Naive B cell (primary cell): ENCODE measurements around the gene DCBLD2. TPM values are rescaled to one million over a fixed set of nuclear protein-coding genes. Genes with fewer than 3 reads are reported as not detected.

Experiments
- ATAC-seq, 2 donors: fragments of 150-1000 bp; cut with Tn5 transposase; 2 replicates each; pipeline ENCODE4 v1.10.0; 2021; ENCODE audit warnings: low read depth in 2 of 2, mild to moderate bottlenecking in 2 of 2, moderate library complexity in 2 of 2
- DNase-seq: peaks from one replicate; pipeline ENCODE4 v3.0.0; 2022
- H3K27ac Mint-ChIP-seq, 6 donors: one replicate each; pipeline ENCODE4 v1.8.0; 2020 to 2022; ENCODE audit warnings: mild to moderate bottlenecking in 6 of 6, mixed read lengths in 6 of 6, moderate library complexity in 5 of 6, inconsistent platforms in 2 of 6
- H3K27me3 Mint-ChIP-seq, 3 donors: one replicate each; pipeline ENCODE4 v1.8.0; 2021 to 2022; ENCODE audit warnings: mixed read lengths in 3 of 3, mild to moderate bottlenecking in 1 of 3
- H3K36me3 Mint-ChIP-seq, 2 donors: one replicate each; pipeline ENCODE4 v1.8.0; 2020 to 2022; ENCODE audit warnings: mixed read lengths in 2 of 2, inconsistent platforms in 1 of 2, mild to moderate bottlenecking in 1 of 2
- H3K4me1 Mint-ChIP-seq, 3 donors: one replicate each; pipeline ENCODE4 v1.8.0; 2020 to 2022; ENCODE audit warnings: mixed read lengths in 3 of 3, inconsistent platforms in 1 of 3, mild to moderate bottlenecking in 1 of 3, moderate library complexity in 1 of 3
- H3K4me3 Mint-ChIP-seq, 8 donors: one replicate each; pipeline ENCODE4 v1.8.0; 2020 to 2022; ENCODE audit warnings: mild to moderate bottlenecking in 8 of 8, mixed read lengths in 8 of 8, moderate library complexity in 8 of 8, inconsistent platforms in 2 of 8
- H3K9me3 Mint-ChIP-seq, 7 donors: one replicate each; pipeline ENCODE4 v1.8.0; 2020 to 2022; ENCODE audit warnings: mixed read lengths in 7 of 7, mild to moderate bottlenecking in 5 of 7, inconsistent platforms in 2 of 7, moderate library complexity in 1 of 7
- polyA plus RNA-seq, 6 donors: library from polyadenylated mRNA; unstranded; fragments of 300-500 nt; fragmentation: Illumina TruSeq; gene quantifications; one replicate each; pipeline ENCODE4 v1.2.3, GENCODE V29; 2021; ENCODE audit warnings: low read depth in 6 of 6

DCBLD2 gene
- polyA plus RNA-seq, 6 donors from 2014 or later: 0.27 to 2.7 (median 1.7) TPM; not detected in 1

DNA sequence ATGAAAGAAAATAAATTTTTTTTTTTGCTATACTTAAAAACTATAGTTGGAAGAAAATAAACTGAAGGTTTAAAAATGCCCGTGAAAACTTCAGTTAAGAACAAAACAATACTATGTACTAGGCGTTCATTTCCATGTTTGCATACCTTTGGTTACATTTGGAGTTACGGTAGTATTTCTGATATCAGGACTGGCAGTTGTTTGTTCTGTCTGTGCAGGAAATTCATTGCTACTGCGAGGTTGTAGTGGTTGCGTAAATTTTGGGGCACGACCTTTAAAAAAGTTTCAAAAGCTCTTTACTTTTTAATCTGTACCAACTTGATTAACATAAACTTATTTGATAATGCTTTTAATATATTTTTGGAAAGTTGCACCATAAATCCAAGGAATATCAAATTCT lies 90.4 kb downstream of the DCBLD2 start:
- Mint-ChIP-seq H3K27ac (no peak overlapping the region), H3K27me3 (no peaks in the 10 kb centered on the region), H3K36me3 (peaks cover 5 to 8% of the 10 kb centered on the region in 2 donors), H3K4me1 (no peaks in the 10 kb centered on the region), H3K4me3 (no peak overlapping the region), H3K9me3 (no peaks in the 10 kb centered on the region)
- DNase-seq (no peak), ATAC-seq (no peak)

DNA sequence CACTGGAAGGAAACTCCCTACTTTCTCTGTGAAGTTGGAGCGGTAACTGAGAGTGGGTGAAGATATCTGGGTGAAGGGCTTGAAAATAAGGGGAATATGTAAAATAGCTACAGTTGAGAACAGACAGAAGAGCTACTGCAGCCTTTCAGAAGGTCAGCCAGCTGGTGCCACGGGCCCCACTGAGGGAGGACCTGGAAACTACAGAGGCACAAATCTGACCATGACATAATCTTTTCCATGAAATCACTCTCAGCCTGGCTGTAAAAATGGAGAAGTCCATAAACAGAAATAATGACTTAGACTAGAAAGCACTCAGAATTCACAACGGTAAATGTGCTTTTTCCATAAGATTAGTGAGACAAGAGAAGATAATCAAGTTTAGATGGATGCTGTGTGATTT lies 91.9 kb downstream of the DCBLD2 start:
- no peaks in the 10 kb centered on the region for H3K27me3 Mint-ChIP-seq
- H3K36me3 Mint-ChIP-seq: peaks cover 5 to 8% of the 10 kb centered on the region in 2 donors
- no peak for DNase-seq
- no peaks in the 10 kb centered on the region for H3K4me1 Mint-ChIP-seq
- no peak overlapping the region for H3K27ac Mint-ChIP-seq
- H3K4me3 Mint-ChIP-seq: no peak overlapping the region
- H3K9me3 Mint-ChIP-seq: no peaks in the 10 kb centered on the region
- ATAC-seq: no peak

DNA sequence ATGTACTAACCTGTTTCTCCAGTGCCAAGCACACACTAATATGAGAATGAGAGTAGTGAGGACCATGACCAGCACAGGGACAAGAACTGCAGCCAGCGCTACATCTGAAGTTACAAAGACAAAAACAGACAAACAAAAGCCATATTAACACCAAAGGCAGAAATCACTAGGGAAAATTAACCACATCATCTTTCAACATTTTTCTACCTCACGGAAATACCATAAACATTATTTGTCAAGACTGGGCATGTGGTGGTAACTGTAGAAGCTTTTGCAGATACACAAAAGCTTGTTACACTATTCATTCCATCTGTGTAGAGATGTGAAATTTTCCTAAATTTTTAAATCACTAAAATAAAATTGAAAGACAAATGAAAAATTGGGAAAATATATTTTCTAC lies 93.4 kb downstream of the DCBLD2 start:
- peaks cover 5 to 8% of the 10 kb centered on the region in 2 donors for H3K36me3 Mint-ChIP-seq
- ATAC-seq (no peak), DNase-seq (no peak)
- no peaks in the 10 kb centered on the region for H3K9me3 Mint-ChIP-seq
- no peaks in the 10 kb centered on the region for H3K4me1 Mint-ChIP-seq
- H3K4me3 Mint-ChIP-seq: no peak overlapping the region
- no peaks in the 10 kb centered on the region for H3K27me3 Mint-ChIP-seq
- peak overlapping the region in 1 of 6 donors; percentile 30 for H3K27ac Mint-ChIP-seq

DNA sequence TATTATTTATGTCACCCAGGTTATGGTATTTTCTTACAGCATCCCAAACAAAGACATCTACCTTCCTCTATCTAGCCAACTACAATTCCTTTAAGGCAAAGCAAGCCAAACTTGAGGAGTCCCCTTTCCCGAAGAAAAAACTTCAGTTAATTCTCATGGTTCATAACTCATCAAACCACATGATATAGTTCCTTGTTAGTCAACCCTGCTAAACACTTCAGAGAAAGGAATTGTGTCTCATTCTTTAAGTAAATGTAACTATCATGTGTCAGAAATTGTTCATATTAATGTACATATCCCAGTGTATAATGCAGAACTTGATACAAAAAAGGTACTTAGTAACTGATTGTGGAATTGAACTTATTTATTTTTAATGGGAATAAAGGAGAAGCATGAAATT lies 93.9 kb downstream of the DCBLD2 start:
- no peak for ATAC-seq
- Mint-ChIP-seq H3K4me1 (no peaks in the 10 kb centered on the region), H3K27ac (peak overlapping the region in 1 of 6 donors; percentile 8)

DNA sequence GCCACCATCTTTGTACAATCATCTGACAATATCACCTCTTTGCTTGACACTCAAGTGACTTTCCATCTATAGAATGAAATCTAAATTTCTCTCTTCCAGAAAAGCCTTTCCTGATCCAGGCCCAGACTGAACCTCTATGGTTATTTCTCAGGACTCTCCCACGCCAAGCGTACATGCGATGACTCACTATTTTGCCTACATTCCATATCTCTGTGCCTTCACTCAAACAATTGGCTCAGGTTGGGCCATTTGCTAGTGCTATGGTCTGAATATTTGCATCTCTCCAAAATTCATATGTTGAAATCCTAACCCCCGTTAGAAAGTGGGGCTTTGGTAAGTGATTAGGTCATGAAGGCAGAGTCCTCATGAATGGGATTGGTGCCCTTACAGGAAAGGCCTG lies 94.5 kb downstream of the DCBLD2 start:
- H3K9me3 Mint-ChIP-seq: peaks cover 0 to 3% (median 0%) of the 10 kb centered on the region in 7 donors
- peaks cover 5 to 8% of the 10 kb centered on the region in 2 donors for H3K36me3 Mint-ChIP-seq
- no peaks in the 10 kb centered on the region for H3K27me3 Mint-ChIP-seq
- ATAC-seq (no peak), DNase-seq (no peak)
- H3K27ac Mint-ChIP-seq: peak overlapping the region in 2 of 6 donors; percentile 1 to 52
- no peak overlapping the region for H3K4me3 Mint-ChIP-seq
- H3K4me1 Mint-ChIP-seq: no peaks in the 10 kb centered on the region

More for the DNA sequence above, 93.9 kb downstream of the DCBLD2 start:
- Mint-ChIP-seq H3K27me3 (no peaks in the 10 kb centered on the region), H3K9me3 (peaks cover 0 to 3% (median 0%) of the 10 kb centered on the region in 7 donors), H3K36me3 (peaks cover 5 to 8% of the 10 kb centered on the region in 2 donors), H3K4me3 (no peak overlapping the region)
- DNase-seq: no peak

DNA sequence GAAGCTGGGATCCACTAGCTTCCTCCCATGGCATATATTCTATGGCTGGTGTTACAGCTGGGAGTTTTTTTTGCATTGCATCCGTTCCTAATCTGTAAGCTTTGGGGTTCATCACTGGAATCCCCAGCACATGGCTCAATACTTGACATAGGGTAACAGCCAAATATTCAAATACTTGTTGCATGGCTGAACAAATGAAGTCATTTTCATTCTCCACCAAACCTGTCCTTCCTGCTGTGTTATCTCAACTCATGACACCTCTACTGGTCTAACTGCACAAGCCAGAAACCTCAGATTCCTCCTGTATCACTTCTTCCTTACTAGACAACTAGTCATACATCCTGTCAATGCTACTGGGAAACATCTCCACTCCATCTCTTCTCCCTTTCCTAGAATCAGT lies 95.0 kb downstream of the DCBLD2 start:
- H3K27ac Mint-ChIP-seq: peak overlapping the region in 2 of 6 donors; percentile 1 to 16
- no peaks in the 10 kb centered on the region for H3K27me3 Mint-ChIP-seq
- H3K36me3 Mint-ChIP-seq: peaks cover 5 to 8% of the 10 kb centered on the region in 2 donors
- H3K4me3 Mint-ChIP-seq: no peak overlapping the region
- ATAC-seq: no peak
- H3K9me3 Mint-ChIP-seq: peaks cover 0 to 3% (median 0%) of the 10 kb centered on the region in 7 donors
- DNase-seq: no peak
- no peaks in the 10 kb centered on the region for H3K4me1 Mint-ChIP-seq

DNA sequence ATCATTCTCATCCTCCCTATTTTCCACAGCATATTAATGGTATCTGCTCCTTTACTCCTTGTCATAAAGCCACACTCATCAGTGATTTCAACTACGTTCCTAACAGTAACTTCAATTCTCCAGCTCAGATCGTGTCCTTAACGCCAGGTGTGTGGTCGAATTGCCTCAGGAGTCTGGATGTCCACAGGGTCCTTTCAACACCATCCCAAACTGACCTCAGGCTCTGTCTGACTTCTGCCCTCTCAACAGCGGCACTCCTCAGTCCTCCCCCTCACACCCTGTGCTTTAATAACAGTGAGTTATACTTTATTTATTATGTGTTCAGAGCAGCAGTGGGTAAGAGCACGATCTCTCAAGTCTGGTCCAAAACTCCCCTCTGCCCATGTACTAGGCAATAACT lies 95.9 kb downstream of the DCBLD2 start:
- ATAC-seq (no peak), DNase-seq (no peak)
- peak overlapping the region in 1 of 6 donors; percentile 35 for H3K27ac Mint-ChIP-seq
- no peak overlapping the region for H3K4me3 Mint-ChIP-seq
- H3K36me3 Mint-ChIP-seq: peaks cover 5 to 8% of the 10 kb centered on the region in 2 donors
- peaks cover 0 to 3% (median 0%) of the 10 kb centered on the region in 7 donors for H3K9me3 Mint-ChIP-seq
- H3K27me3 Mint-ChIP-seq: no peaks in the 10 kb centered on the region
- H3K4me1 Mint-ChIP-seq: no peaks in the 10 kb centered on the region

DNA sequence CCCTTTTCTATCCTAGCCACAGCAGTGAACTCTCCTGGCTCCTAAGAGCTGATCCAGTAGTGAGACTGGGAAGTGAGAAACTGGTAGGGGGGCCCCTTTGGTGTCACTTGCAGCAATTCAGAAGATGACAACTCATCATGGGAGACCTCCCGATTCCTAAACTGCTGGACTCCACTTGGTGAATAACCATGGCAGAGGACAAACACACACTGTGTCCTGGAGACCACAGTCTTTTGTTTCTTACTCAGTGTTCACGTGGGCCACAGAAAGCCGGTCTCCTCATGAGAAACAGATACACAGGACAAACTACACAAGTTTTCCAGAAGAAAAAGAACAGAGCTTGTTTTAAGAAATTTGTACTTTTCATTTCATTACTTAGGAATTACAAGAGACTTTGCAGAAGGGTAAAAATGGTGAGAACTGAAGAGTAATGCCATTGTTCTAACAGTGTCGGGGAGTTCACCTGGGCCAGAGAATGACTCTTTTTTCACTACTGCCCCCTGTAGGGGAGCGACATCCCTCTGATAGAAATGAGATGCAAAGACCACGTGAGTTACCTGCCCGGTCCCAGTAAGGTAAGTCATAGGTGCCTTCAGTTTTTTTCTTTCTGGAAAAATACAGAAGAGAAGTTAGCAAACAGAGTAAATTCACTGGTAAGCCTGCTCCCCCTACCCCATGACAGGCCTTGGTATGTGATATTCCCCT lies 100.3 kb downstream of the DCBLD2 start:
- H3K9me3 Mint-ChIP-seq: peaks cover 0 to 3% (median 0%) of the 10 kb centered on the region in 7 donors
- no peaks in the 10 kb centered on the region for H3K4me1 Mint-ChIP-seq
- H3K4me3 Mint-ChIP-seq: no peak overlapping the region
- ATAC-seq (no peak), DNase-seq (no peak)
- no peaks in the 10 kb centered on the region for H3K27me3 Mint-ChIP-seq
- H3K36me3 Mint-ChIP-seq: peaks cover 0 to under 1% of the 10 kb centered on the region in 2 donors
- H3K27ac Mint-ChIP-seq: no peak overlapping the region

DNA sequence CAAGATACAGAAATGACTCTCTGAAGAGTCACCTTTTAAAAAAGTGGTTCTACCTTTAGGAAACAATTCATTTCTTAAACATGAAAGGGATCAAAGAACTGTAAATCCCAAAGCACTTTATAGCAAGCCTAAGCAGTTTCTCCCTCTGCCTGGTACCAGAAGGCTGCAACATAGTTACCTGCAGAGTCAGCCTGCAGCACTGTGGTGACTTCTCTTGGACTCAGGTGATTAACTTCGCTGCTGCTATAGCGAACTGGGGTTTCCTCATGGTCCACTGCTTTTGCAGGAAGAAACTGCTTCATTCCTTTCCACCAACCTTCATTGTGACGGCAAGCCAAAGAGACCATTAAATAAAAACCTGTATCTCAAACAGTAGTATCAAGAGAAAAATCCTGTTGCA lies 101.1 kb downstream of the DCBLD2 start:
- no peak overlapping the region for H3K27ac Mint-ChIP-seq
- ATAC-seq (no peak), DNase-seq (no peak)
- H3K4me1 Mint-ChIP-seq: no peaks in the 10 kb centered on the region
- no peaks in the 10 kb centered on the region for H3K27me3 Mint-ChIP-seq
- H3K9me3 Mint-ChIP-seq: peaks cover 0 to 3% (median 0%) of the 10 kb centered on the region in 7 donors
- H3K36me3 Mint-ChIP-seq: no peaks in the 10 kb centered on the region
- no peak overlapping the region for H3K4me3 Mint-ChIP-seq

DNA sequence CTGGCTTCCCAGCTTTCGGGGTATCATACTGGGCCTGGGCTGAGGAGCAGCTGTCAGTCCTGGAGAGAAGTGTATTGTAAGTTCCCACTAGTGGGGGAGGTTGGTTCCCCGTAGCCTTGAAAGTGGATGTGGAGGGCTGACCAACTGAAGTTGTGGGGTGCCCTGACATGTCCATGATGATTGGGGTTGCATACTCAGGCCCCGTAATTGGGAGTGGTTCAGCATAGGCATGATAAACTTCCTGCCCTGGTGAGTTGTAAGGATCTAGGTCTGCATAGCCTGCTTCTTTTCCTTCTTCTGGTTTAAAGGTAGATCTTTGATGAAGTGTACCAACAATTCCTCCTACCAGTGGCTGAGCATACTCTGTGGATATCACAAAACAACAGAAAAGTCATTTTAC lies 102.0 kb downstream of the DCBLD2 start:
- Mint-ChIP-seq H3K27ac (peak overlapping the region in 1 of 6 donors; percentile 49), H3K4me1 (no peaks in the 10 kb centered on the region), H3K27me3 (no peaks in the 10 kb centered on the region), H3K36me3 (no peaks in the 10 kb centered on the region), H3K9me3 (peaks cover 0 to 3% (median 0%) of the 10 kb centered on the region in 7 donors), H3K4me3 (no peak overlapping the region)
- ATAC-seq (no peak), DNase-seq (no peak)

DNA sequence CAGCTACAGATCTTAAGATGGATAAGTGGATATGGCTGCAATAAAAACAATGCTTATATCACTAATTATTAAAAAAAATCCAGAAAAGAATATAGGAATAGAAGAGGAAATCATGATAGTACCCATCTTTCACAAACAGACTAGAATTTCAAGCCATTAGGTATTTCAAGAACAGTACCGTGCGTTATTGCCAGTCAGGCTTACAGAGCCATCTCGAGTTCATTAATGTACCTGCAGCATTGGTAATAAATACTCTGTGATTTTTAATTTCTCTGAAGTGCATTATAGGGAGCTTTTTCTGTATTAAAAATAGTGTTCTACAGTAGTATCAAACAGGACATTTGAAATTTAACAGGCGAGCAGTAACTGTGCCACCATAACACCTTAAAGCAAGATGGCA lies 102.7 kb downstream of the DCBLD2 start:
- Mint-ChIP-seq H3K4me3 (no peak overlapping the region), H3K4me1 (no peaks in the 10 kb centered on the region), H3K27me3 (no peaks in the 10 kb centered on the region), H3K9me3 (peaks cover 0 to 3% (median 0%) of the 10 kb centered on the region in 7 donors), H3K27ac (no peak overlapping the region), H3K36me3 (no peaks in the 10 kb centered on the region)
- no peak for DNase-seq
- ATAC-seq: no peak

DNA sequence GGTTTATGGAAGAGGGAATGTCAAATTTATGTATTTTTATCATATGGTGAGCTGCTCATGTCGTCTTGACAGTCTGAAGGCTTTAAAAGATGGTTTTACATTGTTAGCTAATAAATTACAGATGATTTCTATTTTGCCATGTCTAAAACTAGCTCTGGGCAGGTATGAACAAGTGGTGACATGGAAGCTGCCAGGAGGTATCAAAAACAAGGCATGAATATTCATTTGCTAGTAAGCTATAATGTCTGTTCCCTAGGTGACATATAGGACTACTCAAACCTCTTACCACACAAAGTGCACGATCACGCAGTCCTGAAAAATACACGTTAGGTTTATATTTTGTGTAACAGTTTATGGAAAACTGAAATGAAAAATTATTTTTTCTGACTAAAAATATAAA lies 103.6 kb downstream of the DCBLD2 start:
- Mint-ChIP-seq H3K4me3 (no peak overlapping the region), H3K4me1 (no peaks in the 10 kb centered on the region), H3K27me3 (no peaks in the 10 kb centered on the region), H3K9me3 (peaks cover 0 to 2% (median 0%) of the 10 kb centered on the region in 7 donors), H3K36me3 (no peaks in the 10 kb centered on the region), H3K27ac (peak overlapping the region in 1 of 6 donors; percentile 68)
- DNase-seq (no peak), ATAC-seq (no peak)

DNA sequence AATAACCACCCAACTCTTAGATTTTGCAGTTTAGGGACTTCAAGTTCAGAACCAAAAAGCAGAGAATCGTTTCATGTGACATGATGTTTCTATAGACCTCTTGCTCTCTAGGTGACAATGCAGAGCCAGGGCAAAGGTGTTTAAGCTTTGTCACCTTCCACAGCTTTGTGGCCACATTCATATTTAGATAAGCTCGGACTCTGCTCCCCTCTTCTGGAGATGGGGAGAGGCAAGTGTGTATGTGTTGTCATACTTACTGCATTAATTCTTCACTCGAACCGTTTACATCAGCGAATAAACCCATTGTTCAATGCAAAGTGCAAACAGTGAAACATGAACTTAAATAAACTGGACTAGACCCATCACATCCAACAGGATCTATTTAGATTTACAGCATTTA lies 105.2 kb downstream of the DCBLD2 start:
- DNase-seq: no peak
- H3K27ac Mint-ChIP-seq: no peak overlapping the region
- ATAC-seq: no peak
- H3K36me3 Mint-ChIP-seq: no peaks in the 10 kb centered on the region
- H3K27me3 Mint-ChIP-seq: no peaks in the 10 kb centered on the region
- H3K4me3 Mint-ChIP-seq: no peak overlapping the region
- H3K4me1 Mint-ChIP-seq: no peaks in the 10 kb centered on the region
- H3K9me3 Mint-ChIP-seq: no peaks in the 10 kb centered on the region

DNA sequence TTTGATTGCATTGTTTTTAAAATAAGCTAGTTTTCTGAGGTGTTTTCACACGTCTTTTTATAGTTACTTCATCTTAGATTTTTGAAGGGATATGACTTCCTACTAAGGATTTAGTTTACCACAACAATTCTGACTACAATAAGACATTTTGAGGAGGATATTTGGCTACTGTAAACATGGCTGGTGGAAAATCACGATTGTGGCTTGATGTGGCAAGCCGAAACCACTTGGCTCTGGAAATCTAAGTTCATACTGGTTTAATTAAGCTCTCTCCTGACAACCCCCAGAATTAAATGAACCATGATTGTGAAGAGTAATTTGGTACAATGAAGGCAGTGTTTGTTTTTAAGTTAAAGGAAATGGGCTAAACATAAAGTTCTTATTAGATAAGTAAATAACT lies 107.5 kb downstream of the DCBLD2 start:
- Mint-ChIP-seq H3K36me3 (no peaks in the 10 kb centered on the region), H3K27me3 (no peaks in the 10 kb centered on the region), H3K9me3 (no peaks in the 10 kb centered on the region), H3K27ac (no peak overlapping the region), H3K4me1 (no peaks in the 10 kb centered on the region), H3K4me3 (no peak overlapping the region)
- ATAC-seq (no peak), DNase-seq (no peak)
